Calu3 (cell line): ENCODE measurements around the gene PLEKHG4B. TPM values are rescaled to one million over a fixed set of nuclear protein-coding genes. Genes with fewer than 3 reads are reported as not detected.
"Not testable (repeated sequence)": the region's sequence is repeated elsewhere in the genome, so short reads cannot be mapped to it uniquely, and the experiment has no call there.

Experiments used
- BruUV-seq: library from RNA; stranded (reverse); fragments of 400-500 nt; replicated peaks from 2 replicates; lab custom pipeline; 2021; lab: Mats Ljungman, UMichigan
- CTCF ChIA-PET: fragments of 300-600 bp; sonication (Branson Sonifier 250); formaldehyde crosslinking; loops from one replicate; lab custom pipeline; 2022; ENCODE audit warnings: antibody characterized with exemption; lab: Charles Lee
- DNase-seq: peaks from one replicate; pipeline ENCODE4 v3.0.0; 2022
- H3K27ac Mint-ChIP-seq: one replicate; pipeline ENCODE4 v1.8.0; 2022; ENCODE audit warnings: mixed read lengths; ENCODE audit not compliant: unreplicated experiment
- H3K27me3 Mint-ChIP-seq: one replicate; pipeline ENCODE4 v1.8.0; 2022; ENCODE audit warnings: mixed read lengths; ENCODE audit not compliant: unreplicated experiment
- H3K36me3 Mint-ChIP-seq: one replicate; pipeline ENCODE4 v1.8.0; 2022; ENCODE audit warnings: mild to moderate bottlenecking, moderate library complexity, mixed read lengths; ENCODE audit not compliant: insufficient read depth, unreplicated experiment
- H3K4me1 Mint-ChIP-seq: one replicate; pipeline ENCODE4 v1.8.0; 2022; ENCODE audit warnings: mild to moderate bottlenecking, low read depth, mixed read lengths; ENCODE audit not compliant: unreplicated experiment
- H3K4me3 Mint-ChIP-seq: one replicate; pipeline ENCODE4 v1.8.0; 2022; ENCODE audit warnings: mild to moderate bottlenecking, low read depth, moderate library complexity, mixed read lengths; ENCODE audit not compliant: unreplicated experiment
- H3K9me3 Mint-ChIP-seq: one replicate; pipeline ENCODE4 v1.8.0; 2022; ENCODE audit warnings: low read depth, mixed read lengths; ENCODE audit not compliant: unreplicated experiment
- CTCF ChIP-seq: fragments of 200-600 bp; IDR thresholded peaks from one replicate; pipeline ENCODE4 v1.8.0; 2022; ENCODE audit warnings: antibody characterized with exemption; ENCODE audit not compliant: unreplicated experiment
- intact Hi-C: fragments of 100-400 bp; cut with micrococcal nuclease; formaldehyde crosslinking; loops from one replicate; pipeline ENCODE4 v1.10.0; 2022; ENCODE audit not compliant: unreplicated experiment
- total RNA-seq: library from RNA; stranded (reverse); gene quantifications from 2 replicates; pipeline ENCODE4 v1.2.3, GENCODE V29; 2022

PLEKHG4B gene
- total RNA-seq, 1 experiment from 2014 or later: 1.7 TPM

- Mint-ChIP-seq H3K36me3 (no peaks in the 10 kb centered on the region), H3K4me3 (no peak overlapping the region), H3K27ac (no peak overlapping the region), H3K4me1 (no peaks in the 10 kb centered on the region), H3K27me3 (no peaks in the 10 kb centered on the region), H3K9me3 (no peaks in the 10 kb centered on the region)
- DNase-seq: no peak
- intact Hi-C loops: no loop called here
- CTCF ChIA-PET: no interaction called here
- no peak for TF ChIP-seq CTCF
- no TSS peak for BruUV-seq
Observed at GRCh38 chr5:196350-196749, 104.4 kb downstream of the PLEKHG4B start.

GRCh38 chr5:197031-197430 lies 105.1 kb downstream of the PLEKHG4B start:
- H3K4me1 Mint-ChIP-seq, H3K9me3 Mint-ChIP-seq, H3K27me3 Mint-ChIP-seq, CTCF ChIA-PET, intact Hi-C loops, DNase-seq, BruUV-seq, H3K36me3 Mint-ChIP-seq, H3K4me3 Mint-ChIP-seq, H3K27ac Mint-ChIP-seq: not testable (repeated sequence)

GRCh38 chr5:197892-198489 lies 106.0 kb downstream of the PLEKHG4B start:
- CTCF ChIA-PET: no interaction called here
- no peak for DNase-seq
- Mint-ChIP-seq H3K36me3 (peaks cover 11% of the 10 kb centered on the region), H3K4me1 (no peaks in the 10 kb centered on the region), H3K9me3 (no peaks in the 10 kb centered on the region), H3K27ac (no peak overlapping the region), H3K27me3 (no peaks in the 10 kb centered on the region), H3K4me3 (no peak overlapping the region)
- BruUV-seq: no TSS peak
- no peak for TF ChIP-seq CTCF
- intact Hi-C loops: no loop called here

- H3K9me3 Mint-ChIP-seq: no peaks in the 10 kb centered on the region
- H3K36me3 Mint-ChIP-seq: peaks cover 11% of the 10 kb centered on the region
- H3K4me3 Mint-ChIP-seq: no peak overlapping the region
- no peaks in the 10 kb centered on the region for H3K4me1 Mint-ChIP-seq
- no peaks in the 10 kb centered on the region for H3K27me3 Mint-ChIP-seq
- TF ChIP-seq CTCF: no peak
- no peak overlapping the region for H3K27ac Mint-ChIP-seq
- no peak for DNase-seq
- CTCF ChIA-PET: no interaction called here
- BruUV-seq: no TSS peak
- intact Hi-C loops: no loop called here
Observed at GRCh38 chr5:198516-199196, 106.7 kb downstream of the PLEKHG4B start.
